HG03521 (cell line): ENCODE measurements around the gene APOL6.

Experiments used
- ATAC-seq: cut with Tn5 transposase; IDR thresholded peaks from one replicate; pipeline ENCODE4 v1.9.1; 2021; ENCODE audit warnings: mild to moderate bottlenecking, moderate library complexity; ENCODE audit not compliant: unreplicated experiment

Gene APOL6

GRCh38 chr22:35648066-35649025, at the start of gene APOL6:
Gene APOL6 (plus strand): TSS chr22:35648446. CDS start chr22:35656426, 7,980 bp downstream.
- ATAC-seq: no peak

GRCh38 chr22:35599364-35599763, 48.9 kb upstream of the APOL6 start:
- no peak for ATAC-seq

- no peak for ATAC-seq
These were observed 47.8 kb upstream of the APOL6 start for GRCh38 chr22:35600476-35600875.

- ATAC-seq: no peak
These were observed 47.1 kb upstream of the APOL6 start for GRCh38 chr22:35601013-35601580.

- no peak for ATAC-seq
These were observed 46.3 kb upstream of the APOL6 start for GRCh38 chr22:35601743-35602615.

- no peak for ATAC-seq
These were observed 43.5 kb upstream of the APOL6 start for GRCh38 chr22:35604621-35605368.

GRCh38 chr22:35605369-35605680, 42.9 kb upstream of the APOL6 start:
- no peak for ATAC-seq

GRCh38 chr22:35605851-35606481, 42.3 kb upstream of the APOL6 start:
- ATAC-seq: no peak

- ATAC-seq: no peak
These were observed 41.3 kb upstream of the APOL6 start for GRCh38 chr22:35606916-35607315.

- no peak for ATAC-seq
These were observed 40.2 kb upstream of the APOL6 start for GRCh38 chr22:35608088-35608487.

- ATAC-seq: no peak
These were observed 39.0 kb upstream of the APOL6 start for GRCh38 chr22:35609261-35609660.

- ATAC-seq: no peak
These were observed 38.5 kb upstream of the APOL6 start for GRCh38 chr22:35609761-35610160.

- no peak for ATAC-seq
These were observed 37.5 kb upstream of the APOL6 start for GRCh38 chr22:35610741-35611140.

GRCh38 chr22:35611200-35611890, 36.9 kb upstream of the APOL6 start:
- ATAC-seq: no peak

- no peak for ATAC-seq
These were observed 36.2 kb upstream of the APOL6 start for GRCh38 chr22:35611891-35612576.

GRCh38 chr22:35612903-35613302, 35.3 kb upstream of the APOL6 start:
- no peak for ATAC-seq

GRCh38 chr22:35614404-35614803, 33.8 kb upstream of the APOL6 start:
- ATAC-seq: no peak

- no peak for ATAC-seq
These were observed 33.1 kb upstream of the APOL6 start for GRCh38 chr22:35615156-35615555.

GRCh38 chr22:35616043-35616442, 32.2 kb upstream of the APOL6 start:
- ATAC-seq: no peak
